ENCODE measurements around the gene TCTN3.
"Not testable (repeated sequence)": the region's sequence is repeated elsewhere in the genome, so short reads cannot be mapped to it uniquely, and the experiment has no call there.

TCTN3 gene

DNA sequence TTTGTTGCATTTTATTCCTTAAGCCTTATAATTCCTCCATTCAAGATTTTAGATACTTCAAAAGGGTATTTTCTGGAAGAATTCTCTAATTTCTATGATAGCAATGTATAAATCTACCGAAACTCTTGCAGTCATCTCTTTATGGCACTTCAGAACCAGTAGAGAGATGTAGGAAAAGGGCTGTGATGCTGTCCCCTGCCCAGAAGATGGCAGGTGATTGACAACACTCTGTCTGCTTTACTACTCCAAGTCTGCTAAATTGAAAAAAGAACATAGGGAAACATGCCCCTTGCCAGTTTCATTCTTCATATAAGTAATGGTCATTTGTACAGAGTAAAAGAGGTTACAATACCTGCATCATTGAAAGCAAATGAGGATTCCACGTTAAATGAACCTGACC is 5.1 kb downstream of the TCTN3 start:
- no peak for DNase-seq (ENCODE audit: low read depth)

DNA sequence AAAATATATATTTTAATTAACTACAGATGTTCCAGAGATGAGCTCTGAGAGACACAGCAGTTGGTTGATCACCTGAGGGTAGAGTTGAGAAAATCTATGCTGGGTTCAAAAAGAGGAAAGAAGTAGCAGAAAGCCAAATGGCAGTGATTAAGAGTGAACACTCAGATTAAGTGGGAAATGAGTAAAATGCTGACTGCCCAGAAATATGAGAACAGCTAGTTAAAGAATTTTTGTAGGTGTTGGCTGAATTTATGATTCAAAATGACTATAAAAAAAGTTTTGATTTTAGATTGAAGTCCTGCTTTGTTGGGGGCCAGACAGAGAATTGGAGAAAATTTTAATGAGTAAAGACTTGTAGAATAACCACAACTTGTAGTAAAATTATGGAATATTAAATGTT is 9.8 kb downstream of the TCTN3 start:
- DNase-seq (ENCODE audit: low read depth): no peak

DNA sequence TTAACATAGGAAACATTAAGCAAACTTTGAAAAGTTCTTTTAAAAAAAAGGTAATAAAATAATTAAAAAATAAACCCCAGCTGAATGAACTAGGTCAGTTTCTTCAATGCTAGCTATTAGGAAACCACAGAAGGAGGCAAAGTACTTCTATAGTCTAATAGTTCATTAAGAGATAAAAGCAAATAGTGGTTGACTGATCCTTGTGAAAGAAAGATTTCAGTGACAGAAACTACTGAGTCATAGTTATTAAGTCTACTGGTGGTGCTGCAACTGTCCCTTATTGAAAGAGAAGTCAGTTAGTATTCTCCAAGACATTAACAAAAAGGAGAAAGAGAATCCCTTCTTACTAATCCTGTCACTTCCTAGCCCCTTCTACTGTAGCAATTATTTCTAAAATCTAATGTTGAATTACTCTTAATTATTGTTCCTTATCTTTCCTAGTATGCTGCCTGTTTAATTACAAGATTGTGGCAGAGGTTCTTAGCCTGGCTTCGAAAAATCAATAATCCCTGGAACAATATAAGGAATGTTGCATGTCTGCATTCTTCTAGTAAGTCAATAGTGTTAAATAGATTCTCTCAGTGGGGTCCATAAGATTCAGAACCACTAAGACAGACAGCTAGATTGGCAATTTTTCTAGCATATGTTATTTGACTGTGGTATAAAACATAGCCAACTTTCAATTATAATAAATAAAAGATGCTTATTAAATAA is 18.2 kb downstream of the TCTN3 start:
- no peak for DNase-seq (ENCODE audit: low read depth)

DNA sequence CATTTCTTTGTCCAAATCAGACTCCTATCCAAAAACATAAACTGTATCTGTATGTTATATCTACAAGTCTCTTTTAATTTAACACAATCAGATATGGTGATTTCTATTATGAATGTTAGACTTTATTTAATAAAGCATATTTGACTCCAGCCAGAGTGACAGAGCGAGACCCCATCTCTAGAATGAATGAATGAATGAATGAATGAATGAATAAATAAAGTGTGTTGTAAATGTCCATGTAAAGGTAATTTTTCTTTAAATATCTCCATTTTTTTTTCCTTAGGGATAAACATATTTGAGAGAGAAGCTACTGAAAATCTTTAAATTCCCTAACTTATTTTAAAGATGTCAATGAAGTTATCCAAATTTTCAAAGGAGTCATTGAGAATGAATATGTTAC is 19.1 kb downstream of the TCTN3 start:
- DNase-seq (ENCODE audit: low read depth): no peak

DNA sequence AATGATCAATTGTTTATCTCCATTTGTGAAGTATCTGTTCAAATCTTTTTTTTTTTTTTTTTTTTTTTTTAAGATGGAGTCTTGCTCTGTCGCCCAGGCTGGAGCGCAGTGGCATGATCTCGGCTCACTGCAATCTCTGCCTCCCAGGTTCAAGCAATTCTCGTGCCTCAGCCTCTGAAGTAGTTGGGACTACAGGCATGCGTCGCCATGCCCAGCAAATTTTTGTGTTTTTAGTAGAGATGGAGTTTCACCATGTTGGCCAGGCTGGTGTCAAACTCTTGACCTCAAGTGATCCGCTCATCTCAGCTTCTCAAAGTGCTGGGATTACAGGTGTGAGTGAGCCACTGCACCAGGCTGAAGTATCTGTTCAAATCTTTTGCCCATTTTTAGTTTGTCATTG is 21.1 kb downstream of the TCTN3 start:
- DNase-seq (ENCODE audit: low read depth): not testable (repeated sequence)

DNA sequence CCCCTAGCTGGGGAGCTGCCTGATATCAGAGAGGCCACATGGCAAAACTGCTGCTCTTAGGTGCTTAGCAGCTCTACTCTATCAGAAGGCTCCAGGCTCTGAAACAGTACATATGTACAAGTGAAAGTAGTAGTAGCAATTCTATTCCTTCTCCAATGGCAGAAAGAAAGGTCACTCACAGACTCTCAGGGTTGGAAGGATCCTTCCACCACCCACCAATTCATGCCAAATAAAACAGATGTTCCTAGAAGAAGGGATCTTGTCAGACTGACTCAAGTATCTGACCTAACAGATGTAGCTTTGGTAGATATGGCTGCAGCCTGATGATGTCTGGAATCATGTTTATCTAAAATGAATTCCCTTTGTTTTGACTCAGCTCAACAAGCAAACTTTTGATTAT is 29.2 kb downstream of the TCTN3 start:
- DNase-seq (ENCODE audit: low read depth): no peak

DNA sequence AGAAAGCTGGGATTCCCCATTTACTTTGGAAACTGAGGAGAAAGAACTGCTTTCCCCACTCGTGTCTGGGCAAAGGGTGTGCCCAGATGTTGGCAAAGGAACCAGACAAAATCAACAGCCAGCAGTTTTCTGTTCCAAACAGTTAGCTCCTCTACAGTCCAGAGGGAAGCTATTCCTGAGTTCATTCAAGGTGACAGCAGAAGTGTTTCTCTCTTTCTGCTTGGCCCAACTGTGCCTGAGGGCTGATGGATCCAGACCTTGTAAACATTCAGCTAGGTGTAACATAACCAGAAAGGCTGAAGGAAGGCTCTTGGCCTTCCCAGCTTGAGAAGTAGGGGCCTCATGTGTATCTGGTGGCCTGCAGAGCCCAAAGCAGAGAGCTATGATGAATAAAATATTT is 30.2 kb downstream of the TCTN3 start:
- DNase-seq (ENCODE audit: low read depth): no peak

DNA sequence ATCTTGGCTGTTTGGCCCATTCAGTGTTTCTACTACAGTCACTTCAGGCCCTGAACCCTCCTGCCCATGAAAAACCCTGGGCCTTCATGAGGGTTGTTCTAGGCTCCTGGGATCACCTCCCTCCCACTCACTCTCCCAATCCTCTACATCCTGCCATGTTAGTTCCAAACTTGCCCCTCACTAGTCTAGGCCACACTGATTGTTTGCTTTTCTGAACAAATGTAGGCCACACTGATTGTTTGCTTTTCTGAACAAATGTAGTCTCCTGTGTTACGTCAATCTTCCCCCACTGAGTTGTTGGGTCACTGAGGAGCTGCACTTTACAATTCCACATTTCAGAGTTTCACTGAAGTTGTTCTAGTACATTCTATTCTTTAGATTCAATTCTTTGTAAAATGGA is 31.9 kb downstream of the TCTN3 start:
- DNase-seq (ENCODE audit: low read depth): no peak

DNA sequence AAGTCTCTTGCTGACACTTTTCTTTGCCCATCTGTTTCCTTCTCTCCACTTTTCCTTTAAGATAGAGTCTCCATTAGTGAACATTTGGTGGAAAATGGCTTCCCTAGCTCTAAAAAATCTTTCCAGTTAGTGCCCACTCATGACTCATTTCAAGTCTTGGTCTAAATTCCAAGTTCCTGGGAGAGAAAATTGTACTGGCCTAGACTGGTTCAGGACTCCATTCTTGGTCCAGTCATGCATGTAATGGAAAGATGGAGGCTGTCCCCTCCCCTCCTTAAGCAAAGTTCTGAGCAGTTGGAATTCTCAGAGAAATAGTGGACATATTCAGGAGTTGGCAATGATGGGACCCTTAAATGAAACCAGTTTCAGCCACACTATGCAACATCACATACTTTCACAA is 33.4 kb downstream of the TCTN3 start:
- DNase-seq (ENCODE audit: low read depth): peak; percentile 71

DNA sequence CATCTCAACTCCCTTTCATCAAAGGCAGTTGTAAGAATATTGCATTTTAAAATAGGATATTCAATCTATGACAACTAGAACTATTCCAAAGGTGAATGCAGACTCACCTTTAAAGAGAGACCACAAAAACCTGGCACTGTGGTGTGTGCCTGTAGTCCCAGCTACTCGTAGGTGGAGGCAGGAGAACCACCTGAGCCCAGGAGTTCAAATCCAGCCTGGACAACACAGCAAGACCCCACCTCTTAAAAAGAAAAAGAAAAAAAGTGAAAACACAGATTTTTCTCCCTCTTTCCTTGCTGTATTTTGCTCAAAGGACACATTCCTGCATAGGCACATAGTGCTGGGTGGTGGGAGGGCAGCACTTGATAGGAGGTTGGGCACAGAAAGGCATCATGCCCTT is 36.5 kb downstream of the TCTN3 start:
- no peak for DNase-seq (ENCODE audit: low read depth)

DNA sequence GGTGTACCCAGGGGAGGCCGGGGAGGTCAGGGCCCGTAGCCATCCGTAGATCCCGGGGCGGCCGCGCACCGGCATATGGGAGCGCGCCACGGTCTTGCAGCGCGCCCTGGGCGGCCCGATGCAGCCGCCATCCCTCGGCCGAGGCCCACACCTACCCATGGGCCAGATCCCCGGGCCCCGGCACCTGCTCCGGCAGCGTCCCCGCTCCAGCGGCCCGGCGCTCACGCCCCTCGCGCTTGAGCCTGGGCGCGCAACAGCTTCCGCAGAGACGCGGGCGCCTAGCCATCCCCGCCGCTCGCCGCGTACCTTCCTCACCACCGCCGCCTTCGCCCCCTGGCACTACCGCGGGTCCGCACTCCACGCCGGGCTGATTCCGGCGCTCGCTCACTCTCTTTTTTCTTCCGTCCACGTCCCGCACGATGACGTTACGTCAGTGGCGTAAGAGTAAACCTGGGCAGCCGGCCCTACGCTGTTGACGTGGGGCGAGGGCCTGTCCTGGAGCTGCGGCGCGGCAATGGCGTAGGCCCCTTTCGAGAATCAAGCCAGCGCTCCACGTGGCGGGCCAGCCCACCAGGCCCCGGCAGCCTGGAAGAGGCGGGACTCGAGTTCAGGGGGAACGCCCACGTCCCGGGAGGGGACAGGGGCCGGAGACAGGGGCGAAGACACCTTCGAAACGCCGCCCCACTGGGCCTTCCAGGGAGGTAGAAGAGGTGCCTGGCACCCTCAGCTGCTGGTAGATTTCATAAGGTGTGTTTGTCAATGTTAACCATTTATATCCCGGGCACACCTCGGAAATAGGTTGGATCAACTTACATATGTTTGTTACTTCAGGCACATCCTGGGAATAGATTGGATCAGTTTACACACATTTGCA is 37.2 kb downstream of the TCTN3 start, which contains the start of gene ALDH18A1:
TSS of gene ALDH18A1 (minus strand) at position 421 of the 874 bp plus-strand sequence. CDS start 3,334 bp downstream, outside the sequence.
- DNase-seq (ENCODE audit: low read depth): peak; percentile 84

DNA sequence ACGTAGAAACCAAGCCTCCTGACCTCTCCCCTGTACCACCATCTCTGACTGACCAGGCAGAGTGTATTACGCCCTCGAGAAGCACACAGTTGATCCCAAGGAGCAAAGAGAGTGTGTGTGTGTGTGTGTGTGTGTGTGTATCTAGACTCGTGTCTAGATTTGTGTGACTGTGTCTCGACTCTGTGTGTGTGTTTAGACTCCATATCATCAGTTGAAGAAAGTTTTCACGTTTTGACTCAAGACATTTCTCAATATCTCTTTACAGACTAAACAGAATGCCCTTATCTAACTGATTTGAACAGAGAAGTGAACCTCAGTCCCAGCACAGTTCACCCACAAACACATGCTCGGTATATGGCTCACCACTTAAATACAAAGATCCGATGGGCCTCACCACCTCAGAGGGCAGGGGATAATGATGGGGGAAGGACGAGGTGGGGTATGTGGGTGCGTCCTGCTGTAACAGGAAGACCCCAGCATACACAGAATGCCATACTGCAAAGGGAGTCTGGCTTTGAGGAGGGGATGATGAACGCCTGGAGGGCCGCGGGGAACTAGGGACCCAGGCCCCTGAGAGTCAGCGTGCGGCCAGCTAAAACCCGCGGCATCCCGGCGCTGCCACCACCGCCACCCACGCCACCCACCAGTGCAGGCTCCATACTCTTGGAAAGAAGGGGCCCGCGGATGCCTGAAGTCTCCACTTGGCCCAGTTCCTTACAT is 38.0 kb downstream of the TCTN3 start:
- DNase-seq (ENCODE audit: low read depth): no peak

DNA sequence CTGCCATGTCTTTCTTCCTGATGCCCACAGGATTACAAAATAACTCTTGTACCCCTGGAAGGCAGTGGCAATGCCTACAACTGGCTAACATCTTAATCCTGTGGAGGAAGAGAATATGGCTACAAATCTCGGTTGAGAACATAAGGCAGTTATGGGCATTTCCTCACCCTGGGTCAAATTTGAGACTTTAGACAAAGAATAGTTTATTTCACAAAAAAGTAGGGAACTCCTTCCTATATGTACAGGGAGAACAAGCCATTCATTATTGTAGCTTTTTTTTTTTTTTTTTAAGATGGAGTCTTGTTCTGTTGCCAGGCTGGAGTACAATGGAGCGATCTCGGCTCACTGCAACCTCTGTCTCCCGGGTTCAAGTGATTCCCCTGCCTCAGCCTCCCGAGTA is 39.8 kb downstream of the TCTN3 start:
- DNase-seq (ENCODE audit: low read depth): no peak

DNA sequence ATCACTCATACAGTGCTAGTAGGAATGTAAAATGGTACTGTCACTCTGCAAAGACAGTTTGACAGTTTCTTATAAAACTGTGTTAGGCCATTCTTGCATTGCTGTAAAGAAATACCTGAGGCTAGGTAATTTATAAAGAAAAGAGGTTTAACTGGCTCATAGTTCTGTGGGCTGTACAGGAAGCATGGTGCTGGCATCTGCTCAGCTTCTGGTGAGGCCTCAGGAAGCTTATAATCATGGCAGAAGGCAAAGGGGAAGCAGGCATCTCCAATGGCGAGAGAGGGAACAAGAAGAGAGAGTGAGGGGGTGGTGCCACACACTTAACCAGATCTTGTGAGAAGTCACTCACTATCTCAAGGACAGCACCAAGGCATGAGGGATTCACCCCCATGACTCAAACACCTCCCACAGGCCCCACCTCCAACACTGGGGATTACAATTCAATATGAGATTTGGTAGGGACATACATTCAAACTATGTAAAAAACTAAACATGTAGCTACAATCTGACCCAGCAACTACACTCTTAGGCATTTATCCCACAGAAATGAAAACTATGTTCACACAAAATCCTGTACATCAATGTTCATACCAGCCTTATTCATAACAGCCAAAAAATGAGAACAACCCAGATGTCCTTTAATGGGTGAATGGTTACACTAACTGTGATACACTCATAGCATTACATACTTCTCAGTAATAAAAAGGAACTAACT is 42.2 kb downstream of the TCTN3 start:
- no peak for DNase-seq (ENCODE audit: low read depth)

DNA sequence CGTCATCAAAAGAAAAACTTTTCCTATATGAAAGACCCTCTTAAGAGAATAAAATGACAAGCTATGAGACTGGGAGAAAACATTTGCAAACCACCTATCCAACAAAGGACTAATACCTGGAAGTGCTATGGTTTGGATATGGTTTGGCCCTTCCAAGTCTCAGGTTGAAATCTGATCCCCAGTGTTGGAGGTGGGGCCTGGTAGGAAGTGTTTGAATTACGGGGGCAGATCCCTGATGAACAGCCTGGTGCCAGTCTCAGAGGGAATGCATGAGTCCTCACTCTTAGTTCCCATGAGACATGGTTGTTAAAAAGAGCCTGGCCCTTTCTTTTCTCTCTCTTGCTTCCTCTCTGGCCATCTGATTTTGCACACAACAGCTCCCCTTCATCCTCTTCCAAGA is 43.5 kb downstream of the TCTN3 start:
- DNase-seq (ENCODE audit: low read depth): no peak

DNA sequence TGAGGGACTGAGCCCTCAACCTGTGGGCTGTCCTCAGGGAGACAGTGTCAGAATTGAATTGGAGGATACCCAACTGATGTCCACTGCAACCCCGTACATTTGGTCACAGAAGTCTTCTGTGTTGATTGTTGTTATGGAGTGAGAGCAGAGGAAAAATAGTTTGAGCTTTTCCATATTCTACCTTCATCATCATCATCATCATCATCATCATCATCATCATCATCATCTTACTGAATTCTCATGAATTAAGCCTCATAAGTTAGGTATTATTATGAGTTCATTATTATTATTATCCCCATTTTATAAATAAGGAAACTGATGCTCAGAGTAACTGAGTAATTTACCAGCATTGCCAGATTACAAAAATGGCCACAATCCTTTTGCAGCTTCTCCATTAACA is 45.6 kb downstream of the TCTN3 start:
- DNase-seq (ENCODE audit: low read depth): no peak

DNA sequence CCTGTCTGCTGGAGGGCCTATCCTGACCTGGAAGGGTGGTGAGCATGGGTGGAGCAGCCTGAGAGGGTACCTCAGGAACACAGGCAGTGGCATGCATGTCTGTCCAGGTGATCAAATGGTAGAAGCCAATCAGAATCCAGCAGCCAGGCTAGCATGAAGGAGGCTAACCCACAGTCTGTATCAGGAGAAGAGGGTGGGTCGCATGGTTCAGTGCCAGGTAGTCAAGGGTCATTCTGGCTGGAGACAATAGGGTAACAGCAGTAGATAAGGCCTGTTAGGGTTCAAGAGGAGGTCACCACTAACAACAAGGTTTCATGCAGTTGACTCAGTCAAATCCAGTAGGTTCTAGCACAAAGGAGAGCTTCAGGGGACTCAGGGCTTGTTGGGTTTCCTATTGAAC is 47.6 kb downstream of the TCTN3 start:
- DNase-seq (ENCODE audit: low read depth): no peak

DNA sequence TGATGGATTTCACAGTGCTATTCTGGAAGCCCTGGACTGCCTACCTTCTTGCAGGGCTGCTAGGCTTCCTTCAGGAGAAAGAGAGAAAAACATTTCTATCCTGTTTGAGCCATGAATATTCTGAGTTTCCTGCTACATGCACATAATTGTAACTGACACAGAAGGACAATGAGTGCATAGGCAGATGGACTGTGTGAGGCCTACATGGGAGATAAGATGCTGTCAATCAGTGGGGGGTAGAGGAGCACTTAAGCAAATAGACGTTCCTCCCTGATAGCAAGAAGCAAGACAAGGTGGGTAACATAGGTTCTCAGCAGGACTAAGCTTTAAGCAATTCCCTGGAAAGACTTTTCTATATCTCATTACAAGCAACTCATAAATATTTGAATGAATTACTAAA is 48.8 kb downstream of the TCTN3 start:
- DNase-seq (ENCODE audit: low read depth): no peak

DNA sequence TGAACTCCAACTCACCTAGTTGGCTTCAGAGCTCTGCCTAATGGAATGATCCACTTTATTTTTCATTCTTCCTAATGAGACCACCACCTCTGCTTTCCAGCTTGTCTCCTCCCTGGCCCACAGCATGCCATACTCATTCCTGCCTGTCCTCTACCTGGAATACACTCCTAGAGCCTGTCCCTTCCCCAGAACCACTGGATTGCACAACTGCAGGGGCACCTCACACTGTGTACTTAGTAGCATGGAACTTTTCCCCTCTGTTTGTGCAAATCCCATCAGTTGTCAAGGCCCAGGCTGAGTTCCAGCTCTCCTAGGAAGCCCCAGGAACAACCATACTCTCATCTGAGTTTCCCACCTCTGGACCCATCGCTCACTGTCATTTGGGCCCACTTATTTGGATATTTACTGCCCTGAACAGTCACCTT is 52.8 kb downstream of the TCTN3 start:
- DNase-seq (ENCODE audit: low read depth): no peak

DNA sequence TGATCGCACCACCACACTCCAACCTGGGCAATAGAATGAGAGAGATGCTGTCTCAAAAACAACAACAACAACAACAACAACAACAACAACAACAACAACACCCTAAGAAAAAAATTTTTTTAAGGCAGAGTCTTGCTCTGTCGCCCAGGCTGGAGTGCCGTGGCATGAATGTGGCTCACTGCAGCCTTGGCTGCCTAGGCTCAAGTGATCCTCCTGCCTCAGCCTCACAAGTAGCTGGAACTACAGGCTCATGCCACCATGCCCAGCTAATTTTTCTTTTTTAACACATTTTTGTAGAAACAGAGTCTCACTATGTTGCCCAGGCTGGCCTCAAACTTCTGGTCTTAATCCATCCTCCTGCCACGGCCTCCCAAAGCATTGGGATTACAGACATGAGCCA is 55.8 kb downstream of the TCTN3 start:
- no peak for DNase-seq (ENCODE audit: low read depth)

DNA sequence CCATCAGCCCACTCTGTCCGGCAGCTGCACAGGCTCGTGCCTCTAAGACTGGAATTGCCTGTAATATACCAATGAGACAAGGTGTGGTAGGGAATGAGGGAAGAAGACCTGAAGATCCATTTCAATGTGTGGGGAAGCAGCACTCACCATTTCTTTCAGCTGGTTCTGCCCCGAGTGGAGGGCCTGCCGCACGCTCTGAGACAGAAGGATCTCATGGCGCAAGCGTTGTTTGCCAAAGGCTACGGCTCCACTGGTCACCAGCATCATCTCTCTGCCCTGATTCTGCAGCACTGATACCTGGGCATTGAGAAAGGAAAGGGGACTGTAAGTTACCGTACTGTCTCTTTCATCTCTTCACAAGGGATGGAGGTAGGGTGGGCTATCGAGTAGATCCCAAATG is 56.6 kb downstream of the TCTN3 start:
- no peak for DNase-seq (ENCODE audit: low read depth)

DNA sequence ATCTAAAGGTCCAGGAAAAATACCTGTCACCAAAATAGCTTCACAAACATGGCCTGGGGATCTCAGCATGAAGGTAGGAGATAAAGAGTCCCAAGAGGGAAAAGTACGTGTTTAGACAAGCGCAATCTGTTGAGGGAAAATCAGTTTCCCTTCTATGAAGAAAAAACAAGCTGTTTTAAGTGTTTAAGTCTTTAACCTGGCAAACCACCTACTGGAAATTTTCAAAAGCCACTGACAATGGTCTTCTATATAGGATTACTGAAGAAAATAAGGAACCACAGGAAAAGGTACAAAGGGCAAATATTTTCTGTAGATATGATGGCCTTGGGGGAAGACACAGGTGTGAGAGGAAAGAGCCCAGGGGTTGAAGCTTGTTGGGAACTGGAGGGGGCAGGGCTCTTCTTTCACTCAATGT is 58.4 kb downstream of the TCTN3 start:
- DNase-seq (ENCODE audit: low read depth): no peak
